Astrocyte of the hippocampus (primary cell): ENCODE measurements around the gene TULP3.
"Not testable (repeated sequence)": the region's sequence is repeated elsewhere in the genome, so short reads cannot be mapped to it uniquely, and the experiment has no call there.

ENCODE experiments used
- DNase-seq: peaks from one replicate; pipeline ENCODE4 v3.0.0; 2011; ENCODE audit warnings: low read depth, low spot score

TULP3 gene, protein sequence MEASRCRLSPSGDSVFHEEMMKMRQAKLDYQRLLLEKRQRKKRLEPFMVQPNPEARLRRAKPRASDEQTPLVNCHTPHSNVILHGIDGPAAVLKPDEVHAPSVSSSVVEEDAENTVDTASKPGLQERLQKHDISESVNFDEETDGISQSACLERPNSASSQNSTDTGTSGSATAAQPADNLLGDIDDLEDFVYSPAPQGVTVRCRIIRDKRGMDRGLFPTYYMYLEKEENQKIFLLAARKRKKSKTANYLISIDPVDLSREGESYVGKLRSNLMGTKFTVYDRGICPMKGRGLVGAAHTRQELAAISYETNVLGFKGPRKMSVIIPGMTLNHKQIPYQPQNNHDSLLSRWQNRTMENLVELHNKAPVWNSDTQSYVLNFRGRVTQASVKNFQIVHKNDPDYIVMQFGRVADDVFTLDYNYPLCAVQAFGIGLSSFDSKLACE

DNA sequence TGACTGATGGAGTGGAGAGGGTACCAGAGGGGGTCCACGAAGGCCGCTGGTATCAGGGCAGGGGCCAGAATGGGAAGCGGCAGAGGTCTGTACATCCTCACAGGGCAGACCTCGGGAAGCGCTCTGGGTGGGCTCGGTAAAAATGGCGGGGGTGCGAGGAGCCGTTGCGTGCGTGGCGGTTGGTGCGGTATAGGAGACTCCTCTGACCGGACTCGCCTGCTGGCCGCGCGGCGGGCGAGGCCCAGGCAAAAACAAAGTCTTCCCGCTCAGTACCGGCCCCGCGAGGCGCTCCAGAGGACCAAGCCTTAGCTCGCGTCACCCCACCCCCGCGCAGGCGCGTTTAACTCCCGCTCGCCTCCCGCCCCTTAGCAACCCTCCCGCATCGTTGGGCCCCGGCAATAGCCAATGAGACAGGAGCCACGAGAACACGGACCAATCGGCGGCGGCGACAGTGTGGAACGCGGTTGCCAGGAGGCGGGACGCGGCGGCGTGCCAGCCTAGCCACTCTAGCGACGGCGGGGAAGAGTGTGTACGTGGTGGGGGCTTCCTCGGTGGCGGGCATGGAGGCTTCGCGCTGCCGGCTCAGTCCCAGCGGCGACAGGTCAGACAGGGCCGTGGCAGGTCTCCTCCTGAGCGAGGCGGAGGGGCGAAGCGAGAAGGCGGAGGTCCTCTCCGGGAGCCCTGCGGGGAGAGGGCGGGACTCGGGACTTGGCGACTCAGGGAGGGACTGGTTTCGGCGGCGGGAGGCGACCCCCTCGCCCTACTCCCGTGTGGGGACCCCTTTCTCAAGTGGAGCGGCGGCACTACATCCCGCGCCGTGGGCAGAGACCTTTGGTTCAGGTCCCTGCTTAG, at the start of gene TULP3:
TSS of gene TULP3 (plus strand) at position 504 of the 852 bp plus-strand sequence. CDS start at position 561, 57 bp downstream.
- DNase-seq, result peak; percentile 99

- DNase-seq, result peak; percentile 49
Measured at GRCh38 chr12:2841056-2841650, 49.5 kb upstream of the TULP3 start.

GRCh38 chr12:2842948-2843347, 47.7 kb upstream of the TULP3 start:
- no peak for DNase-seq

DNA sequence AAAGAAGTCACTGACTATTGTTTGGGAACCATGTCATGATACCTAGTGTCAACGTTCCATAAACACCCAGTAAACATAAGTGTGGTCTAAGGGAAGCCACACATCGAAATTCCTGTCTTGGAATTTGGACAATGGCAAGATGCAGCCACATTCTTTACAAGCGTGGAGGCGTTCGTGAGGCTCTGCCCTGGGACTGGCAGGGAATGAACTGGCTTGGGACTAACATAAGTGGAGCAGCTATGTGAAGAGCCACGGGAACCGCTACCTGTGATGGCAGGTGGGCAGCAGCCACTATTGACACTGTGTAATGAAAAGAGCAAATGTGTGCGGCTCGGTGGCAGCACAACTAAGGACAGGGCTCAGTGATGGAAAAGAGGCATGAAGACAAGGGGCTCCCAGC, 45.9 kb upstream of the TULP3 start:
- DNase-seq, result peak; percentile 67

DNA sequence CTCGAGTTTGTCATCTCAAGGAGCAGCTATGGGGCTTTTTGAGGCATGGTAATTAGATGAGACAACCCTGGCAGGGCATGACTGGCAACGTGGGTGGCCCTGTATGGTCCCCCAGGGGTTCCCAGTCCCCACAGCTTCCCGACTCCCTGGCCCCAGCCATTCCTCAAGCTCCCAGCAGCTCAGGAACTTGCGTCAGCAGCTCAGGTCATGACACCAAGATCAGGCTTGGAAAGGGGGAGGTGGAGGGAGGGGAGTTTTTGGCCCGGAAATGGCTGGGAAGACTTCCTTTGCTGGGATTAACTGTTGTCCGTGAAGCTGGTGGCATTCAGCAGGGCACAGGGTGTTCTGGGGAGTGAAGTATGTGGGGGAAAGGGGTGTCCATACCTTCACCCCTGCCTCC, 45.4 kb upstream of the TULP3 start:
- no peak for DNase-seq

DNA sequence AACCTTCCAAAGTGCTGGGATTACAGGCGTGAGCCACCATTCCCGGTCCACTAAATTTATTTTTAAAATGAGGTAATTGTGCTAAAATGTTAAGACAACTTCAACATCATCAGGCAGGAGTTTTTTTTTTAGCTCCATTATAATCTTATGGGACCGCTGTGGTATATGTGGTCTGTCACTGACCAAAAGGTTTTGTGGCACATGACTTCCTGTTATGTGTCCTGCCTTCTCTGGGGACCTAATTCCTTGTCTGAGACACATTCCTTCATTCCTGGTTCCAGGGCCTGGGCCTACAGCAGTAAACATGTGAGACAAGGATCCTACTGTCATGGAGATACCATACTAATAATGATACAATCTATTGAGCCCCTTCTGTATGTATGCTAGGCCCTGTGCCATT, 38.8 kb upstream of the TULP3 start:
- no peak for DNase-seq

- peak; percentile 94 for DNase-seq
Measured at GRCh38 chr12:2853626-2854025, 37.1 kb upstream of the TULP3 start.

DNA sequence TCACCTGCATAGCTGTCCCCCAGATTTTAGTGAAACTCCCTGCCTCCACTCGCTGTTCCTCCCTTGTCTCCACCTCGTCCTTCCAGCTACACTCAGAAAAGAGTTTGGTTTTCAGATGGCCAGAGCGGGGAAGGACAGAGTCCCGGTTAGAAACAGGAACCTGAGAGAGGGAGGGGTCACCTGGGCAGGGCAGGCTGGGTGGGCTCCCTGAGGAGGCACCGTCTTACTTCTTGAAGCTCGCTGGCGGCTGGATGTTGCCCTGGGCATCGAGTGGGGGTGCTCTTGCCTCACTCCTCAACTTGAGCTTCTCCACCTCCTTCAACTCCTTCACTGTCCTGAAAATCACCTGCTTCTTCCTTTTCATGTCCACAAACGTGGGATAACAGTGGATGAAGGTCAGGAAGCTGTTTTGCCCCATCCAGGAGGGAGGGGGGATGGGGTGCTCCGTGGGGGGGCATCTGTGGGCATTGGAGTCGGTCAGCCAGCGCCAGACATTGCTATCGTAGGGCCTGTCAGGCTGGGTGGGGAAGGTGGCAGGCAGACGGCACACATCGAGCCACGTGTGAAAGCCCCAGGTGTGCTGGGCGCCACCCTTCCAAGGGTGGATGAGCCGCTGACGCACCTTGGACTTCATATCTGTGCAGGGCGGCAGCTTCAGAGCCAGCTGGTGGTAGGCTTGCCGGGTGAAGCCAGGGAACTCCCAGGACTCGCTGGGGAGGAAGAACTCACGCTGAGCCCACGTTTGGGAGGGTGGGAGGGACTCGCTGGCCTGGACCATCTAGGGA, 35.8 kb upstream of the TULP3 start:
- no peak for DNase-seq

DNA sequence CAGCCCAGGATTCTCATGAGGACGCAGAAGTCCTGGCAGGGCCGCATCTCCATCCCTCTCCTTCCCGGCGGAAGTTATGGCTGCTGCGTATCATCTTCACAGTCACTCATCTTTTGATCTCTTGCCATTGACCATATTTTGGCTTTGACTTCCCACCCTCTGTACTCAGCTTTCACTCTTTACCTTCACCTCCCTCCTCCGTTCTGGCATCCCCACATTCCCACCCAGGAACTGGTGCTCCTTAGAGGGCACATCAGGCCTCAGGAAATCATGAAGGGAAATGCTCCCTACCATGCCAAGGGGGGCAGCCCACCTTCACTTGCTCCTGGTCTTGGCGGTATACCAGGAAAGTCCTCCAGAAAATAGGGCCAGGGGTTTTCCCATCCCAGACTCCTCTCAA, 35.1 kb upstream of the TULP3 start:
- DNase-seq, result no peak

DNA sequence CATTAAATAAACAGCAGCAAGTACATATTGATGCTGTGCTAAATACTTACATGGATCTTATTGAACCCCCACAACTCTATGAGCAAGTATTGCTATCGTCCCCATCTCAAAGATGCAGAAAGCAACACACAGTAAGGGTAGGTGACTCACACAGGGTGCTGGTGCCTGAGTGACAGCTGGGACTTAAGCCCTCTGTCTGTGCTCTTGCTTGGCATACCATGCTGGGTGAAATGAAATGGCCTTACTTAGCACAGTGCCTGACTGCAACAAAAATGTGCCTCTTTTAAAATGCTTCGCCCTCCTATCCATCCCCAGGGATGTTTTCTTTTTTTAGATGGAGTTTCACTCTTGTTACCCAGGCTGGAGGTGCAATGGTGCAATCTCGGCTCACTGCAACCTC, 34.6 kb upstream of the TULP3 start:
- peak; percentile 45 for DNase-seq

DNA sequence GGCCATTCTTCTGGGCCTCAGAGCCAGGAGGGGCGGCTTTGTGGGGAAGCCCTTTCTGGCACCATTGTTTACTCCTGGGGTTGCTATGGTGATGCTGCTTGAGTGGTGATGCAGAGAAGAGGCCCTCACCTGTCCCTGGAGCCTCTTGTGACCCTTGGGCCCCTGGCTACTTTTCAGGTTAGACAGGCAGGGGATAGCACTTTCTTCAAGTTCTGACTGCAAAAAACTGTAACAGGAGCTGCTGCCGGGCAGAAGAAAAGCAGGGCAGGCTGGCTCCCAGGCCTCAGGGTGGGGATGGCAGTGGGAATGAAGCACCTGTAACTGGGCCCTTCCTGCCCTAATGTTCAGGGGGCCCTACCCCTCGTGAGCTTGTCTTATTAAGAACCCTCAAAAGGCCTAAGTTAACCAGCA, 33.7 kb upstream of the TULP3 start, which contains the start of gene TEX52:
TSS of gene TEX52 (minus strand) at position 19 of the 411 bp plus-strand sequence. CDS start at position 6, 13 bp downstream.
- no peak for DNase-seq

GRCh38 chr12:2857576-2857975, 33.1 kb upstream of the TULP3 start:
- DNase-seq, result no peak

DNA sequence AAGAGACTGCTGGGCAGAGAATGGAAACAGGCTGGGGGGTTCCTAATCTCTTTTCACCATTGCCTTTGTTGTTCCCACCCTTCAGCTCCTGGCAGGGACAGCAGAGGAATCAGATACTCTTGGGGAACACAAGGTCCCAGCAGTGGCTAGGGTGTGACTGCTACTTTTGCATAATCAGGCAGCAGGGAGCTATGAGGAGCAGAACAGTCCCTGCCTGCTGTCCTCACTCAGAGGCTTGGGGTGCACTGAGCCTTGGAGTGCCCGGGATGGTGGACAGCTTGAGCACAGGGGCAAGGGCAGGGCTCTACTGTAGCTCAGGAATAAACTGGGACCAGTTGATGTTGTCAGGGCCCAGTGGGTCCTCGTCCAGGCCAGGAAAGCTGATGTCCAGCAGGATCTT, 32.4 kb upstream of the TULP3 start:
- no peak for DNase-seq

- DNase-seq, result no peak
Measured at GRCh38 chr12:2858944-2859421, 31.7 kb upstream of the TULP3 start.

GRCh38 chr12:2860170-2860569, 30.5 kb upstream of the TULP3 start:
- DNase-seq, result no peak

- DNase-seq, result no peak
Measured at GRCh38 chr12:2862876-2863275, 27.8 kb upstream of the TULP3 start.

GRCh38 chr12:2863402-2863801, 27.3 kb upstream of the TULP3 start:
- DNase-seq, result not testable (repeated sequence)

GRCh38 chr12:2864198-2864597, 26.5 kb upstream of the TULP3 start:
- no peak for DNase-seq

- peak; percentile 60 for DNase-seq
Measured at GRCh38 chr12:2868986-2869632, 21.6 kb upstream of the TULP3 start.

DNA sequence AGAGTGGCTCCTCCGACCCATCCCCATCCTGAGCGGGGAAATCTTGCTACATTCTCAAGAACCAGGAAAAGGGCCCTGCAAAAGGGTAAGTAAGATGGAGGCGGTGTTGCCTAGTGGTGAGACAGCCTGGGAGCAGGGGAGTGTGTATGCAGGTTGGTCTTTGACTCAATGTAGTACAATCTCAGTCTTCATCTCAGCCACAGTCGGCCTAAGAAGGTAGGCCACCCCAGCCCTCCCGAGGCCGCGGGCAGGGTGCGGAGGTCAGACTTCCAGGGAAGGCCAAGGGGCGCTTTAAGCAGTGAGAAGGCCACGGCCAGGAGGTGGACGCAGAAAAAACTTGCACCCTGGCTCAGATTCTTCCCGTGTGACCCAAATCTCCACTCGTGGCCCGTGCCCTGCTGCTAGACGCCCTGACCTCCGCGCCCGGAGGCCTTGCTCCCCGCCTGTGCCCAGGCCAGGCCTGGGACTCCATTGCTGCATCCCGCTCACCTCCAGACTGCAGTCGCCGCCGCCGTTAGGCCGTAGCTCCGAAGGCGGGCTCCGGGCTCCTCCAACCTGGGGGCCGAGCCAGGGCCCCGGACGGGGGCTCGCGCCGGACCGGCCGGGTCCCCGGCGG, 14.2 kb upstream of the TULP3 start:
- peak; percentile 41 for DNase-seq
